GM21576 (cell line): ENCODE results near the gene SMPD4.
A peak's percentile ranks its signal among the peaks of the same experiment; 100 is the strongest.
"Not testable (repeated sequence)": the region's sequence is repeated elsewhere in the genome, so short reads cannot be mapped to it uniquely, and the experiment has no call there.

ENCODE experiments used
- ATAC-seq: cut with Tn5 transposase; IDR thresholded peaks from one replicate; pipeline ENCODE4 v1.9.1; 2021; ENCODE audit warnings: mild to moderate bottlenecking, moderate library complexity; ENCODE audit not compliant: unreplicated experiment

The SMPD4 gene

GRCh38 chr2:130187268-130187667 lies 5.9 kb upstream of the SMPD4 start:
- ATAC-seq = no peak

- no peak for ATAC-seq
Observed at GRCh38 chr2:130186391-130186790, 5.0 kb upstream of the SMPD4 start.

GRCh38 chr2:130185896-130186295 lies 4.5 kb upstream of the SMPD4 start:
- no peak for ATAC-seq

- no peak for ATAC-seq
Observed at GRCh38 chr2:130185436-130185835, 4.0 kb upstream of the SMPD4 start.

GRCh38 chr2:130183512-130184373 lies 2.3 kb upstream of the SMPD4 start:
- no peak for ATAC-seq

GRCh38 chr2:130182826-130183511 lies 1.6 kb upstream of the SMPD4 start:
- not testable (repeated sequence) for ATAC-seq

- peak; percentile 70 for ATAC-seq
Observed at GRCh38 chr2:130181880-130182682, 679 bp upstream of the SMPD4 start, which contains the start of gene MZT2B. MZT2B (plus strand) TSS chr2:130182262; CDS start chr2:130182283, 21 bp downstream.

- ATAC-seq = not testable (repeated sequence)
Observed at GRCh38 chr2:130180404-130181324, 738 bp downstream of the SMPD4 start.

- peak; percentile 68 for ATAC-seq
Observed at GRCh38 chr2:130174866-130175265, 6.5 kb downstream of the SMPD4 start.

- no peak for ATAC-seq
Observed at GRCh38 chr2:130169896-130170295, 11.5 kb downstream of the SMPD4 start.

- not testable (repeated sequence) for ATAC-seq
Observed at GRCh38 chr2:130169163-130169562, 12.2 kb downstream of the SMPD4 start.

- ATAC-seq = not testable (repeated sequence)
Observed at GRCh38 chr2:130166611-130167010, 14.8 kb downstream of the SMPD4 start.

GRCh38 chr2:130165293-130166016 lies 15.9 kb downstream of the SMPD4 start:
- ATAC-seq = no peak

GRCh38 chr2:130162968-130163367 lies 18.4 kb downstream of the SMPD4 start:
- ATAC-seq = no peak

GRCh38 chr2:130162486-130162885 lies 18.9 kb downstream of the SMPD4 start:
- not testable (repeated sequence) for ATAC-seq

GRCh38 chr2:130160838-130161705 lies 20.3 kb downstream of the SMPD4 start:
- ATAC-seq = not testable (repeated sequence)

- ATAC-seq = no peak
Observed at GRCh38 chr2:130160131-130160530, 21.3 kb downstream of the SMPD4 start.

GRCh38 chr2:130159376-130159775 lies 22.0 kb downstream of the SMPD4 start:
- ATAC-seq = not testable (repeated sequence)
